ENCODE data around the gene FGF3.

The FGF3 gene

GRCh38 chr11:69840371-69841169, 21.4 kb upstream of the FGF3 start:
- H3K36me3 ChIP-seq, result no peaks in the 10 kb centered on the region
- H3K9ac ChIP-seq, result no peak overlapping the region
- no peak overlapping the region for H3K4me3 ChIP-seq
- H3K9me3 ChIP-seq (replicated peaks in 1 of 11), result no peaks in the 10 kb centered on the region
- no peak for TF ChIP-seq Cebpa-rat (IDR thresholded peaks at IDR 0.05)
- H3K4me1 ChIP-seq, result peaks cover under 1 to 6% (median 3%) of the 10 kb centered on the region in 10 experiments; a peak in 16 of 20 replicates
- no peak overlapping the region for H3K4me2 ChIP-seq
- H4K20me1 ChIP-seq, result peaks cover 0 to 8% (median 0%) of the 10 kb centered on the region in 11 experiments; a peak in 2 of 22 replicates
- H3K27me3 ChIP-seq, result peaks cover 8 to 16% (median 11%) of the 10 kb centered on the region in 11 experiments; a peak in 21 of 22 replicates
- no peak overlapping the region for H3K27ac ChIP-seq

- H3K4me2 ChIP-seq, result no peak overlapping the region
- H3K4me1 ChIP-seq, result peaks cover 5 to 13% (median 9%) of the 10 kb centered on the region in 10 experiments; a peak in 16 of 20 replicates
- H3K36me3 ChIP-seq, result no peaks in the 10 kb centered on the region
- no peak overlapping the region for H3K27ac ChIP-seq
- H3K4me3 ChIP-seq, result no peak overlapping the region
- peaks cover 17 to 24% (median 22%) of the 10 kb centered on the region in 11 experiments for H3K27me3 ChIP-seq
- TF ChIP-seq Cebpa-rat (IDR thresholded peaks at IDR 0.05), result no peak
- peaks cover 0 to 17% (median 0%) of the 10 kb centered on the region in 11 experiments; a peak in 5 of 22 replicates for H4K20me1 ChIP-seq
- H3K9me3 ChIP-seq (replicated peaks in 1 of 11), result no peaks in the 10 kb centered on the region
- H3K9ac ChIP-seq, result no peak overlapping the region
Observed at GRCh38 chr11:69839516-69839915, 20.3 kb upstream of the FGF3 start.

GRCh38 chr11:69837791-69838190, 18.6 kb upstream of the FGF3 start:
- Histone ChIP-seq H3K4me1 (peaks cover 5 to 13% (median 9%) of the 10 kb centered on the region in 10 experiments; a peak in 16 of 20 replicates), H3K9ac (no peak overlapping the region), H3K27me3 (peaks cover 25 to 40% (median 33%) of the 10 kb centered on the region in 11 experiments), H4K20me1 (peaks cover 0 to 23% (median 0%) of the 10 kb centered on the region in 11 experiments; a peak in 5 of 22 replicates), H3K27ac (no peak overlapping the region), H3K36me3 (no peaks in the 10 kb centered on the region), H3K9me3 (replicated peaks in 1 of 11) (no peaks in the 10 kb centered on the region), H3K4me3 (no peak overlapping the region), H3K4me2 (no peak overlapping the region)
- TF ChIP-seq Cebpa-rat (IDR thresholded peaks at IDR 0.05), result no peak

- no peak for TF ChIP-seq Cebpa-rat (IDR thresholded peaks at IDR 0.05)
- H3K9ac ChIP-seq, result no peak overlapping the region
- no peak overlapping the region for H3K4me2 ChIP-seq
Observed at GRCh38 chr11:69836401-69836800, 17.2 kb upstream of the FGF3 start.

GRCh38 chr11:69834811-69835800, 15.9 kb upstream of the FGF3 start:
- Histone ChIP-seq H3K36me3 (no peaks in the 10 kb centered on the region), H3K4me3 (no peak overlapping the region), H3K27me3 (peaks cover 29 to 48% (median 41%) of the 10 kb centered on the region in 11 experiments), H3K4me2 (peak overlapping the region in 10 of 11 experiments; percentile 23 to 68 (median 48); a peak in 20 of 22 replicates), H3K9me3 (replicated peaks in 1 of 11) (no peaks in the 10 kb centered on the region), H4K20me1 (peaks cover 0 to 49% (median 0%) of the 10 kb centered on the region in 11 experiments; a peak in 6 of 22 replicates), H3K27ac (no peak overlapping the region), H3K4me1 (peaks cover 5 to 13% (median 9%) of the 10 kb centered on the region in 10 experiments; a peak in 16 of 20 replicates), H3K9ac (peak overlapping the region in 2 of 11 experiments; percentile 3 to 43; a peak in 2 of 22 replicates)
- TF ChIP-seq Cebpa-rat (IDR thresholded peaks at IDR 0.05), result no peak

More at GRCh38 chr11:69836401-69836800, 17.2 kb upstream of the FGF3 start:
- peaks cover 29 to 48% (median 41%) of the 10 kb centered on the region in 11 experiments for H3K27me3 ChIP-seq
- H3K9me3 ChIP-seq (replicated peaks in 1 of 11), result no peaks in the 10 kb centered on the region
- H4K20me1 ChIP-seq, result peaks cover 0 to 36% (median 0%) of the 10 kb centered on the region in 11 experiments; a peak in 6 of 22 replicates
- no peak overlapping the region for H3K27ac ChIP-seq
- peaks cover 5 to 13% (median 9%) of the 10 kb centered on the region in 10 experiments; a peak in 16 of 20 replicates for H3K4me1 ChIP-seq
- H3K4me3 ChIP-seq, result no peak overlapping the region
- no peaks in the 10 kb centered on the region for H3K36me3 ChIP-seq

- no peaks in the 10 kb centered on the region for H3K9me3 ChIP-seq (replicated peaks in 1 of 11)
- H4K20me1 ChIP-seq, result peaks cover 0 to 49% (median 0%) of the 10 kb centered on the region in 11 experiments; a peak in 6 of 22 replicates
- peaks cover 5 to 13% (median 9%) of the 10 kb centered on the region in 10 experiments; a peak in 16 of 20 replicates for H3K4me1 ChIP-seq
- H3K36me3 ChIP-seq, result no peaks in the 10 kb centered on the region
- H3K9ac ChIP-seq, result no peak overlapping the region
- H3K27me3 ChIP-seq, result peaks cover 29 to 48% (median 41%) of the 10 kb centered on the region in 11 experiments
- H3K27ac ChIP-seq, result no peak overlapping the region
- no peak overlapping the region for H3K4me3 ChIP-seq
- no peak for TF ChIP-seq Cebpa-rat (IDR thresholded peaks at IDR 0.05)
- H3K4me2 ChIP-seq, result no peak overlapping the region
Observed at GRCh38 chr11:69834251-69834650, 15.0 kb upstream of the FGF3 start.

- H3K9me3 ChIP-seq (replicated peaks in 1 of 11), result peaks cover 0 to 3% (median 0%) of the 10 kb centered on the region in 11 experiments; a peak in 2 of 22 replicates
- H3K4me1 ChIP-seq, result peaks cover 5 to 13% (median 9%) of the 10 kb centered on the region in 10 experiments; a peak in 16 of 20 replicates
- H3K4me3 ChIP-seq, result no peak overlapping the region
- H3K36me3 ChIP-seq, result no peaks in the 10 kb centered on the region
- H4K20me1 ChIP-seq, result peaks cover 0 to 49% (median 0%) of the 10 kb centered on the region in 11 experiments; a peak in 6 of 22 replicates
- peaks cover 29 to 48% (median 41%) of the 10 kb centered on the region in 11 experiments for H3K27me3 ChIP-seq
- no peak overlapping the region for H3K9ac ChIP-seq
- no peak overlapping the region for H3K27ac ChIP-seq
- TF ChIP-seq Cebpa-rat (IDR thresholded peaks at IDR 0.05), result no peak
- H3K4me2 ChIP-seq, result no peak overlapping the region
Observed at GRCh38 chr11:69832561-69833413, 13.6 kb upstream of the FGF3 start.

- H3K27ac ChIP-seq, result no peak overlapping the region
- peaks cover 29 to 48% (median 41%) of the 10 kb centered on the region in 11 experiments for H3K27me3 ChIP-seq
- no peak for TF ChIP-seq Cebpa-rat (IDR thresholded peaks at IDR 0.05)
- H4K20me1 ChIP-seq, result peaks cover 0 to 49% (median 0%) of the 10 kb centered on the region in 11 experiments; a peak in 6 of 22 replicates
- peaks cover 5 to 13% (median 9%) of the 10 kb centered on the region in 10 experiments; a peak in 16 of 20 replicates for H3K4me1 ChIP-seq
- peaks cover 0 to 11% (median 0%) of the 10 kb centered on the region in 11 experiments; a peak in 3 of 22 replicates for H3K9me3 ChIP-seq (replicated peaks in 1 of 11)
- H3K36me3 ChIP-seq, result no peaks in the 10 kb centered on the region
- no peak overlapping the region for H3K4me3 ChIP-seq
- no peak overlapping the region for H3K9ac ChIP-seq
- no peak overlapping the region for H3K4me2 ChIP-seq
Observed at GRCh38 chr11:69831985-69832384, 12.8 kb upstream of the FGF3 start.

Measured in BLaER1 treated with 17β-estradiol and CSF1 and Interleukin-3, amounts not matched to agents 10 nM and 100 nM (cell line).